HepG2 (cell line): ENCODE results near the gene BRINP1. TPM values are rescaled to one million over a fixed set of nuclear protein-coding genes. Genes with fewer than 3 reads are reported as not detected.

Source experiments
- ATAC-seq: fragments of 200-7000 bp; cut with Tn5 transposase; 3 replicates; pipeline ENCODE4 v1.9.1; 2020; ENCODE audit warnings: mild to moderate bottlenecking, moderate library complexity
- BruUV-seq: library from RNA; stranded (reverse); fragments of 400-500 nt; replicated peaks from 2 replicates; lab custom pipeline; 2021; lab: Mats Ljungman, UMichigan
- CTCF ChIA-PET: fragments of 300-600 bp; formaldehyde crosslinking; extraction: SDS; loops from one replicate; lab custom pipeline; 2021; ENCODE audit warnings: low total read pairs, inconsistent platforms, low intra/inter-chr PET ratio; lab: Yijun Ruan, JAX
- POLR2A ChIA-PET: fragments of 350-600 bp; sonication (Branson Sonifier 250); formaldehyde crosslinking; loops from one replicate; lab custom pipeline; 2020; ENCODE audit warnings: antibody characterized with exemption, inconsistent platforms; lab: Yijun Ruan, JAX
- DNase-seq: peaks from one replicate; pipeline ENCODE4 v3.0.0-alpha.2; 2015; ENCODE audit warnings: low spot score
- FAIRE-seq: peaks from 3 replicates; lab custom pipeline; 2011; peaks lifted over from hg19 to GRCh38; lab: Jason Lieb, UNC
- H2AFZ ChIP-seq: one replicate; pipeline ENCODE4 v1.6.1; 2011; ENCODE audit warnings: low read length, inconsistent platforms
- H3K27ac ChIP-seq: fragments of 300-600 bp; 3 replicates; pipeline ENCODE4 v1.8.0; 2011; ENCODE audit warnings: mixed run types, mild to moderate bottlenecking, mixed read lengths, low read length, inconsistent platforms; ENCODE audit not compliant: insufficient read depth; ENCODE audit errors: extremely low read length
- H3K27me3 ChIP-seq, 2 experiments: fragments of 200-600 bp in 1 of 2; 2 replicates in 1 of 2; 3 replicates in 1 of 2; pipeline versions ENCODE4 v1.6.0 to v1.8.0; 2011; ENCODE audit warnings: low read length in 2 of 2, mild to moderate bottlenecking in 2 of 2, moderate library complexity in 2 of 2, inconsistent platforms in 1 of 2; ENCODE audit not compliant: insufficient read depth in 2 of 2, control insufficient read depth in 1 of 2
- H3K36me3 ChIP-seq, 2 experiments: fragments of 200-600 bp in 1 of 2; replicated peaks in 1 of 2; 2 replicates in 1 of 2; 3 replicates in 1 of 2; pipeline versions ENCODE4 v1.5.1 to v1.8.0; 2011; ENCODE audit warnings: low read length in 2 of 2, inconsistent platforms in 1 of 2; ENCODE audit not compliant: insufficient read depth in 2 of 2, control insufficient read depth in 1 of 2
- H3K4me1 ChIP-seq: 2 replicates; pipeline ENCODE4 v1.5.1; 2012; ENCODE audit warnings: low read length, inconsistent platforms; ENCODE audit not compliant: insufficient read depth
- H3K4me2 ChIP-seq: 2 replicates; pipeline ENCODE4 v1.6.0; 2011; ENCODE audit warnings: low read depth, low read length, inconsistent platforms
- H3K4me3 ChIP-seq, 3 experiments: fragments of 200-600 bp in 1 of 3; sonication (generic), shearing (Covaris generic) in 1 of 3; replicated peaks in 1 of 3; 2 replicates each; pipeline ENCODE4 v1.5.1; 2011 to 2016; ENCODE audit warnings: low read length in 3 of 3, inconsistent platforms in 2 of 3, low read depth in 2 of 3, mild to moderate bottlenecking in 2 of 3, control low read depth in 1 of 3, mixed read lengths in 1 of 3; ENCODE audit not compliant: insufficient read depth in 1 of 3
- H3K79me2 ChIP-seq: one replicate; pipeline ENCODE4 v1.6.1; 2011; ENCODE audit warnings: low read length, inconsistent platforms; ENCODE audit not compliant: insufficient read depth
- H3K9ac ChIP-seq: 2 replicates; pipeline ENCODE4 v1.6.0; 2011; ENCODE audit warnings: mild to moderate bottlenecking, low read depth, low read length, inconsistent platforms; ENCODE audit not compliant: insufficient read depth
- H3K9me3 ChIP-seq: 2 replicates; pipeline ENCODE4 v1.5.1; 2012; ENCODE audit warnings: mild to moderate bottlenecking, low read length
- H4K20me1 ChIP-seq: 2 replicates; pipeline ENCODE4 v1.6.0; 2011; ENCODE audit warnings: inconsistent platforms, mild to moderate bottlenecking, low read length, moderate library complexity; ENCODE audit not compliant: insufficient read depth
- CEBPB ChIP-seq: IDR thresholded peaks from 2 replicates; pipeline ENCODE4 v1.6.1; 2011; ENCODE audit warnings: low read depth, low read length, improper control_type of control experiment, borderline replicate concordance
- PHF21A ChIP-seq: sonication (generic); formaldehyde crosslinking; IDR thresholded peaks from 2 replicates; pipeline ENCODE4 v1.5.0; 2020; ENCODE audit warnings: mild to moderate bottlenecking, missing genetic modification reagents
- ZBTB8A ChIP-seq: sonication (generic); formaldehyde crosslinking; IDR thresholded peaks from 2 replicates; pipeline ENCODE4 v1.4.0; 2020; ENCODE audit warnings: mild to moderate bottlenecking, low read depth, missing genetic modification reagents, borderline replicate concordance
- ZFP37 ChIP-seq: sonication (generic); formaldehyde crosslinking; IDR thresholded peaks from 2 replicates; pipeline ENCODE4 v1.4.0; 2020; ENCODE audit warnings: missing genetic modification reagents, borderline replicate concordance
- ZNF337 ChIP-seq: sonication (generic); formaldehyde crosslinking; IDR thresholded peaks from 2 replicates; pipeline ENCODE4 v1.5.1; 2020; ENCODE audit warnings: missing genetic modification reagents, low read depth, mild to moderate bottlenecking, borderline replicate concordance
- WGBS: methylation state at CpG from one replicate; pipeline ENCODE4 v1.1.6; 2017; ENCODE audit warnings: low lambda C conversion rate; 5-methylcytosine and 5-hydroxymethylcytosine counted together
- in situ Hi-C: cut with HindIII; loops from 2 replicates; pipeline ENCODE4 v1.10.0; 2017; ENCODE audit warnings: low pct_unique_long_range_greater_than_20kb; ENCODE audit not compliant: extremely low pct_ligation_motif_present
- intact Hi-C: fragments of 100-400 bp; cut with micrococcal nuclease; formaldehyde crosslinking; loops from one replicate; pipeline ENCODE4 v1.10.0; 2022; ENCODE audit not compliant: unreplicated experiment
- polyA plus RNA-seq, 8 experiments: library from polyadenylated mRNA; depleted of rRNA in 3 of 8; stranded (reverse) in 7 of 8; unstranded in 1 of 8; fragments of >200 nt; fragmentation: Illumina TruSeq in 4 of 8; extraction: Trizol in 4 of 8; gene quantifications; 2 replicates each; pipeline versions ENCODE4 v1.2.1 to v1.2.3, GENCODE V29; 2011 to 2016; ENCODE audit warnings: low read depth in 4 of 8, missing spikeins in 1 of 8, mixed read lengths in 1 of 8; ENCODE audit not compliant: insufficient read depth in 1 of 8
- total RNA-seq, 5 experiments: library from RNA; depleted of rRNA; stranded (reverse); fragments of >200 nt; fragmentation: Illumina TruSeq; extraction: Trizol; gene quantifications; 2 replicates each; pipeline ENCODE4 v1.2.3, GENCODE V29; 2016; ENCODE audit warnings: low read depth in 1 of 5

The BRINP1 gene
- total and polyA plus RNA-seq, 2 of the 13 experiments (the other 11 are each of a cell fraction or from before 2014, with no cell fraction given) = not detected

- Histone ChIP-seq H3K27ac (no peak overlapping the region), H4K20me1 (no peaks in the 10 kb centered on the region), H2AFZ (no peak overlapping the region), H3K27me3 (no peaks in the 10 kb centered on the region), H3K36me3 (no peaks in the 10 kb centered on the region), H3K4me3 (no peak overlapping the region), H3K4me2 (no peak overlapping the region), H3K79me2 (no peaks in the 10 kb centered on the region), H3K4me1 (no peaks in the 10 kb centered on the region), H3K9ac (no peak overlapping the region), H3K9me3 (peaks cover 12% of the 10 kb centered on the region)
- no peak for ATAC-seq
- DNase-seq = no peak
- ChIA-PET CTCF (no interaction called here), POLR2A (no interaction called here)
- WGBS = 0% methylated on average over 1 of the region's 1 CpG
- intact Hi-C loops (no loop called here), in situ Hi-C loops (no loop called here)
- BruUV-seq = no TSS peak
- TF ChIP-seq PHF21A (CRISPR knock-in tag) (no peak), ZBTB8A (CRISPR knock-in tag) (no peak), ZNF337 (CRISPR knock-in tag) (no peak)
- FAIRE-seq = no peak
These were observed 155.8 kb downstream of the BRINP1 start for GRCh38 chr9:119213471-119213870.

DNA sequence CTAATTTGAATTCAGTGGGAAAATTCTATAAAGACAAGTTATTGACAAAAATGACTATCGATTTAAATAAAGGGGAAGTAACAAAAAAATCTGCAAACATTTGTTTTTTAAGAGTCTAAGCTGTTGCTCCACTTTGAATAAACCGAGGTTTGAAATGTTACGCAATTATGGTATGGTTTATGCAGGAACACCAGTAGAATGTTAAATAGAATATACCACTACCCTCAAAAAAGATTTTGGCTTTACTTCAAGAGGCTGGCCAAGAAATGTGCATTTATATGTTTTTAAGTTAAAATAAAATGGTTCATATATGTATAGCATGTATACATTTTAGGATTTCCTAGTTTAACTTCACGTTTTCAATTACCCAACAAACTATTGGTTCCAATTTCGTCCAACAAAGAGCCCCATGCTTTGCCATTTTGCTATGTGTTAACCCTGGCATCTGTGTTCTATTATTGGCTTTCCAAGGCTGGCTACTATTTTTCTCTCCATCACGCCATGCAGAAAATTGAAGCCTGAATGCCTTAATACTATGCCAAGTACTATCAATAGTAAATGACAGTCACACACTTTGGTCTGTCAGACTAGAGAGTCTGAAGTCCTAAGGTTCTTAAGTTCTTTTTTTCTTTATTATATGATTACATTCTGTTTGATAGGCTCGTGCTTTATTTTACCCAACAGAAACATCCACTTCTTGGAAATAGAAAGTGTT lies 171.2 kb downstream of the BRINP1 start:
- Histone ChIP-seq H3K79me2 (no peaks in the 10 kb centered on the region), H3K4me3 (no peak overlapping the region), H4K20me1 (no peaks in the 10 kb centered on the region), H3K4me2 (no peak overlapping the region), H3K27me3 (no peaks in the 10 kb centered on the region), H2AFZ (no peak overlapping the region), H3K9ac (no peak overlapping the region), H3K9me3 (no peaks in the 10 kb centered on the region), H3K36me3 (no peaks in the 10 kb centered on the region), H3K4me1 (no peaks in the 10 kb centered on the region), H3K27ac (no peak overlapping the region)
- intact Hi-C loops = no loop called here
- TF ChIP-seq ZFP37 (CRISPR knock-in tag) = no peak
- TF ChIP-seq CEBPB = peak; percentile 62; the same call in 1 of the 2 replicates
- FAIRE-seq (no peak), DNase-seq (no peak), ATAC-seq (no peak)
- in situ Hi-C loops = no loop called here
- POLR2A ChIA-PET = no interaction called here
- CTCF ChIA-PET = no interaction called here
- 25% methylated on average over 7 of the region's 7 CpGs for WGBS
- BruUV-seq = no TSS peak
